Type B pancreatic cell (in vitro differentiated cells): ENCODE measurements around the gene ITPKA. TPM values are rescaled to one million over a fixed set of nuclear protein-coding genes. Genes with fewer than 3 reads are reported as not detected.

ENCODE experiments used
- DNase-seq: peaks from one replicate; pipeline ENCODE4 v3.0.0; 2021; ENCODE audit warnings: mixed read lengths; ENCODE audit not compliant: unreplicated experiment; ENCODE audit errors: extremely low spot score
- H3K27ac Mint-ChIP-seq: 2 replicates; pipeline ENCODE4 v1.8.0; 2021; ENCODE audit warnings: mild to moderate bottlenecking, mixed read lengths
- H3K27me3 Mint-ChIP-seq: 2 replicates; pipeline ENCODE4 v1.8.0; 2021; ENCODE audit warnings: mixed read lengths
- H3K36me3 Mint-ChIP-seq: 2 replicates; pipeline ENCODE4 v1.8.0; 2021; ENCODE audit warnings: mixed read lengths
- H3K4me1 Mint-ChIP-seq: one replicate; pipeline ENCODE4 v1.8.0; 2021; ENCODE audit warnings: mixed read lengths; ENCODE audit not compliant: unreplicated experiment
- H3K4me3 Mint-ChIP-seq: 2 replicates; pipeline ENCODE4 v1.8.0; 2021; ENCODE audit warnings: mild to moderate bottlenecking, mixed read lengths
- H3K9me3 Mint-ChIP-seq: 2 replicates; pipeline ENCODE4 v1.8.0; 2021; ENCODE audit warnings: mixed read lengths
- long read RNA-seq: library from polyadenylated mRNA; unstranded; transcript quantifications from one replicate; pipeline ENCODE4 v2.0.0, GENCODE V29; 2020
- total RNA-seq: library from RNA; stranded (reverse); gene quantifications from 2 replicates; pipeline ENCODE4 v1.2.1, GENCODE V29; 2021; ENCODE audit warnings: low replicate concordance
- TF ChIP-seq, protein P1 (sequence below): fragments of 200-600 bp; sonication (generic); conservative IDR thresholded peaks from 2 replicates; pipeline ENCODE4 v1.5.0; 2021; ENCODE audit warnings: antibody characterized with exemption, mild to moderate bottlenecking

ITPKA gene
- 1.5 and 1.9 TPM in 2 replicates for total RNA-seq
- long read RNA-seq = 0 reads

DNA sequence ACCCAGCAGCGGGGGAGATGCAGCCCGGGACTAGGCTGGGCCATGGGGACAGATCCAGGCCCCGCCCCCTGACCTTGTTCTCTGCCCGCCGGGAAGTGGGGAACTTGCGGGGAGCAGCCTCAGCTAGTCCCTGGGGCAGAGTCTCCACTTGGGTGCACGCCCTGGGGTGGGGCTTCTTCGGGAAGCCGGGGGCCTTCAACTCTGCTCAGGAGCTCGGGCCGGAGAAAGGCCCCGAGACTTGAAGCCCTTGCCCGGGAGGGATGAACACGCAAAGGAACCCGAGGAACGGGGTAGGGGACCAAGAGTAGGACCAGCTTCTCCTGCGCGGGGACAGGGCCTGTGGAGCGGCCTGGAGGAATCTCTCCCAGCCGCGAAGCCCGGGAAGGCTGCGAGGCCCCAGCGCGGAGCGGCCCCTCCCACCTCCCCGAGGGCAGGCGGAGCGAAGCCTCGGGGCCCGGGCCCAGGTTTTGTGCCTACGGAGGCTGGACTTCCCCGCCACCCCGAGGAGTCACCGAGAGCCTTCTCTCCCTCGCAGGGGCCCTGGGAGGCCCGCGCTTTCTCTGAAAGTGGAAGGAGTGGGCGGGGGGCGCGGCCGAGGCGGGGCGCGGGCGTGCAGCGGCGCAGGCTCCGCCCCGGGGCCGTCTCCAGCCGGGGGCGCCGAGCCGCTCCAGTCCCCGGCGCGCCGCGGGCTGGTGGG, at the start of gene ITPKA:
ITPKA (plus strand) TSS at position 670 of the 697 bp plus-strand sequence. CDS start 54 bp downstream, outside the sequence.
- Mint-ChIP-seq H3K36me3 (no peaks in the 10 kb centered on the region), H3K4me3 (peak within 1 kb of the TSS; percentile 90), H3K27ac (peak within 1 kb of the TSS; percentile 43), H3K9me3 (no peaks in the 10 kb centered on the region), H3K4me1 (peaks cover 7% of the 10 kb centered on the region), H3K27me3 (peaks cover 55% of the 10 kb centered on the region)
- peak; percentile 75 for DNase-seq
- TF ChIP-seq, protein P1, sequence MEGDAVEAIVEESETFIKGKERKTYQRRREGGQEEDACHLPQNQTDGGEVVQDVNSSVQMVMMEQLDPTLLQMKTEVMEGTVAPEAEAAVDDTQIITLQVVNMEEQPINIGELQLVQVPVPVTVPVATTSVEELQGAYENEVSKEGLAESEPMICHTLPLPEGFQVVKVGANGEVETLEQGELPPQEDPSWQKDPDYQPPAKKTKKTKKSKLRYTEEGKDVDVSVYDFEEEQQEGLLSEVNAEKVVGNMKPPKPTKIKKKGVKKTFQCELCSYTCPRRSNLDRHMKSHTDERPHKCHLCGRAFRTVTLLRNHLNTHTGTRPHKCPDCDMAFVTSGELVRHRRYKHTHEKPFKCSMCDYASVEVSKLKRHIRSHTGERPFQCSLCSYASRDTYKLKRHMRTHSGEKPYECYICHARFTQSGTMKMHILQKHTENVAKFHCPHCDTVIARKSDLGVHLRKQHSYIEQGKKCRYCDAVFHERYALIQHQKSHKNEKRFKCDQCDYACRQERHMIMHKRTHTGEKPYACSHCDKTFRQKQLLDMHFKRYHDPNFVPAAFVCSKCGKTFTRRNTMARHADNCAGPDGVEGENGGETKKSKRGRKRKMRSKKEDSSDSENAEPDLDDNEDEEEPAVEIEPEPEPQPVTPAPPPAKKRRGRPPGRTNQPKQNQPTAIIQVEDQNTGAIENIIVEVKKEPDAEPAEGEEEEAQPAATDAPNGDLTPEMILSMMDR = no peak

DNA sequence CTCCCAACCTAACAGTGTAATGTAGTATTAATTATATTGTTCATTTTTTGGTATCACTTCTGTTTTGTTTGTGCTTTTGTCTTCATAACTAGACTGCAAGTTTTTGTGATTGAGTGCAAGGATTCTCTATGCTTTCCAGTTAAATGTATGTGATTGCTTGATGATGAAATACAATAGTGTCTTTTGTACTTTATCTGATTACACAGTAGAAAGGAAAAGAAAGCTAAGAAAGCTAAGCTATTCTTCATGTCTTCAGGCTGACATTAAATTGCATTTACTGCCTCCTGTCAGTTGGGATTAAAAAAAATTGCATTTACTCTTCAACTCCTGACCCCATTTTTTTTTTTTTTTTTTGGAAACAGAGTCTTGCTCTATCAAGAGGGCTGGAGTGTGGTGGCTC, 48.3 kb upstream of the ITPKA start:
- TF ChIP-seq, protein P1 = no peak
- H3K27ac Mint-ChIP-seq = no peak overlapping the region

DNA sequence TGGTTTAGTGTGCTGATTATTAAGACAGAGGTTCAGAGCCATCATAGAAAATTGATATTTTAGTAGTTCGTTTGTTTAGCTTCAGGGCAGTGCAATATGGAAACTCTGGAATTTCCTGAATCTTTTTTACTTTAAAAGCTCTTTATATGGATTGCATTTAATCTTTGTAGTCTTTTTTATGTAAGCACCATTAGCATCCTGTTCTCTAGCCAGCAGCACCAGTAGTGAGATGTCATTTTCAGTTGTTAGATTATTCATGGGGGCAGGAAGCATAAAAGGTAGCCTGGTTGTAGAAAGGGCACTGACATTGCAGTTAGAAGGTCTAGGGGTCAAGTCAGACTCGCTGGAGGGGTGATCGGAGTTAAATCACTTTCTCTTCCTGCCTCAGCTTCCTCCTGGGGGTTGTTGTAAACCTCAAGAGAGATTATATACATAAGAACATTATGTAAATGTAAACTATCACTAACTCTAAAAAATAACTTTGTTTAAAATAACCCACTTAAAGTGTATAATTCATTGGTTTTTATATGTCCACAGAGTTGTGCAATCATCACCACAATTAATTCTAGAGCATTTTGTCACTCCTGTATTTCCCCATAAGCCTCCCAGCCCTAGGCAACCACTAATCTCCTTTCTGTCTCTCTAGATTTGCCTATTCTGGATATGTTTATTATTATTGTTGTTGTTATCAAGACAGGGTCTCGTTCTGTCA, 31.4 kb upstream of the ITPKA start:
- Mint-ChIP-seq H3K4me1 (peaks cover 3% of the 10 kb centered on the region), H3K27ac (no peak overlapping the region), H3K9me3 (no peaks in the 10 kb centered on the region), H3K27me3 (no peaks in the 10 kb centered on the region), H3K36me3 (peaks cover 40% of the 10 kb centered on the region), H3K4me3 (no peak overlapping the region)
- no peak for DNase-seq
- TF ChIP-seq, protein P1 = no peak

More for the DNA sequence above, 48.3 kb upstream of the ITPKA start:
- Mint-ChIP-seq H3K27me3 (no peaks in the 10 kb centered on the region), H3K4me3 (no peak overlapping the region), H3K9me3 (no peaks in the 10 kb centered on the region), H3K4me1 (peaks cover 8% of the 10 kb centered on the region), H3K36me3 (peaks cover 26% of the 10 kb centered on the region)
- no peak for DNase-seq

DNA sequence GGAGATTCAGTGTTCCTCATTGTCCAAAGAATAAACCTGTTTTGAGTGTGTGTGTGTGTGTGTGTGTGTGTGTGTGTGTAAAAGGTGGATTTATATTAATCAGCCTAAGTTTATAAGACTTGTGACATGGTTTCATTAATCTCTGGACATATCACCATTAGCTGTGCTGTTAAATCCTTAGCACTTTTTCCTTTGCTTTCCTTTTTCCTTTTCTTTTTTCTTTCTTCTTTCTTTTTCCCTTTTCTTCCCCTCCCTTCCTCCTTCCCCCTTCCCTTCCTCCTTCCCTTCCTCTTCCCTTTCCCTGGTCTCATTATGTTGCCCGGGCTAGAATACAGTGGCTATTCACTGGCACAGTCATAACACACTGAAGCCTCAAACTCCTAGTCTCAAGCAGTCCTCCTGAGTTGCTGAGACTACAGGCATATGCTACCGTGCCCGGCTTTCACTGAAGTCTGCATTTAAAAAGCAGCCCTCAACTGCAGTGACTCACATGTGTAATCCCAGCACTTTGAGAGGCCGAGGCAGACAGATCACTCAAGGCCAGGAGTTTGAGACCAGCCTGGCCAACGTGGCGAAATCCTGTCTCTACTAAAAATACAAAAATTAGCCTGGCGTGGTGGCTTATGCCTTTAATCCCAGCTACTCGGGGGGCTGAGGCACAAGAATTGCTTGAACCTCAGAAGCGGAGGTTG, 28.6 kb upstream of the ITPKA start:
- Mint-ChIP-seq H3K27ac (no peak overlapping the region), H3K4me3 (no peak overlapping the region), H3K36me3 (peaks cover 31% of the 10 kb centered on the region)

DNA sequence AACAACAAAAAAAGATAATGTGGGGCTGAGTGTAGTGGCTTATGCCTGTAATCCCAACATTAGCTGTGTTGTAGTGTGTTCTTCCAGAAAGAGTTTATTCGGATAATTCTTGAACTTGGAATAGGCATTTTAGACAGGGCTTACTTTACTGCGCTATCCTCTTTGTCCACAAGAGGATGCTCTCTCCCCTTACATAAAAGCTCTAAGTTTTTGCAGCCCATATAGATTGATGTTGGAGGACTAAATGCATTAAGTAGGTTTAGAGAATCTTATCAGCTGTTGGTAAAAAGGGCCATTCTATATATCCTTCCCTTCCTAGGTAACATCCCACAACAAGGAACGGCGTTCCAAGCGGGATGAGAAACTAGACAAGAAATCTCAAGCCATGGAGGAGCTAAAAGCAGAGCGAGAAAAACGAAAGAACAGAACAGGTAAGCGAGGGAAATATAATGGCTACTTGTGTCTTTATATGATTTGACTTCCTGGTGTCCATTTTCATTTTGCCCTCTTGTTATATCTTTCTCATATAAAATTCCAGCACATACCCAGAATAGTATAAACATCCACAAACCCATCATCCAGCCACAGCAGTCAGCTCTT, 27.8 kb upstream of the ITPKA start:
- H3K27ac Mint-ChIP-seq = no peak overlapping the region

More for the DNA sequence above, 28.6 kb upstream of the ITPKA start:
- no peaks in the 10 kb centered on the region for H3K9me3 Mint-ChIP-seq
- no peak for DNase-seq
- TF ChIP-seq, protein P1 = no peak
- H3K4me1 Mint-ChIP-seq = peaks cover 3% of the 10 kb centered on the region
- H3K27me3 Mint-ChIP-seq = no peaks in the 10 kb centered on the region

More for the DNA sequence above, 27.8 kb upstream of the ITPKA start:
- TF ChIP-seq, protein P1 = peak; percentile 88
- peaks cover 3% of the 10 kb centered on the region for H3K4me1 Mint-ChIP-seq
- peaks cover 37% of the 10 kb centered on the region for H3K36me3 Mint-ChIP-seq
- no peaks in the 10 kb centered on the region for H3K27me3 Mint-ChIP-seq
- H3K4me3 Mint-ChIP-seq = no peak overlapping the region
- H3K9me3 Mint-ChIP-seq = no peaks in the 10 kb centered on the region
- DNase-seq = no peak
